Measurements from ENCODE around the gene CYP4A11. TPM values are rescaled to one million over a fixed set of nuclear protein-coding genes. Genes with fewer than 3 reads are reported as not detected.
"Not testable (repeated sequence)": the region's sequence is repeated elsewhere in the genome, so short reads cannot be mapped to it uniquely, and the experiment has no call there.

Gene CYP4A11
- total and polyA plus RNA-seq, 2 experiments from 2014 or later = not detected

DNA sequence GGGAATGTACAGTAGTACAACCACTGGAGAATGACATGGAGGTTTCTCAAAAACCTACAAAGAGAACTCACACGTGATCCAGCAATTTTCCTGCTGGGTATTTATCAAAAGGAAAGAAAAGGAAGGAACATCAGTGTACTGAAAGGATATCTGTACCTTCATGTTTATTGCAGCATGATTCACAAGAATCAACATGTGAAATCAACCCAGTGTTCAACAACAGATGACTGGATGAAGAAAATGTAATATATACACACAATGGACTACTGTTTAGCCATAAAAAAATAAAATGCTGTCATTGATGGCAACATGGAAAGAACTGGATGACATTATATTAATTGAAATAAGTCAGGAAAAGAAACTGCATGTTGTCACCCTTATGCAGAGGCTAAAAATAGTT is 19.0 kb upstream of the CYP4A11 start (continued):
- TF ChIP-seq, protein P1, sequence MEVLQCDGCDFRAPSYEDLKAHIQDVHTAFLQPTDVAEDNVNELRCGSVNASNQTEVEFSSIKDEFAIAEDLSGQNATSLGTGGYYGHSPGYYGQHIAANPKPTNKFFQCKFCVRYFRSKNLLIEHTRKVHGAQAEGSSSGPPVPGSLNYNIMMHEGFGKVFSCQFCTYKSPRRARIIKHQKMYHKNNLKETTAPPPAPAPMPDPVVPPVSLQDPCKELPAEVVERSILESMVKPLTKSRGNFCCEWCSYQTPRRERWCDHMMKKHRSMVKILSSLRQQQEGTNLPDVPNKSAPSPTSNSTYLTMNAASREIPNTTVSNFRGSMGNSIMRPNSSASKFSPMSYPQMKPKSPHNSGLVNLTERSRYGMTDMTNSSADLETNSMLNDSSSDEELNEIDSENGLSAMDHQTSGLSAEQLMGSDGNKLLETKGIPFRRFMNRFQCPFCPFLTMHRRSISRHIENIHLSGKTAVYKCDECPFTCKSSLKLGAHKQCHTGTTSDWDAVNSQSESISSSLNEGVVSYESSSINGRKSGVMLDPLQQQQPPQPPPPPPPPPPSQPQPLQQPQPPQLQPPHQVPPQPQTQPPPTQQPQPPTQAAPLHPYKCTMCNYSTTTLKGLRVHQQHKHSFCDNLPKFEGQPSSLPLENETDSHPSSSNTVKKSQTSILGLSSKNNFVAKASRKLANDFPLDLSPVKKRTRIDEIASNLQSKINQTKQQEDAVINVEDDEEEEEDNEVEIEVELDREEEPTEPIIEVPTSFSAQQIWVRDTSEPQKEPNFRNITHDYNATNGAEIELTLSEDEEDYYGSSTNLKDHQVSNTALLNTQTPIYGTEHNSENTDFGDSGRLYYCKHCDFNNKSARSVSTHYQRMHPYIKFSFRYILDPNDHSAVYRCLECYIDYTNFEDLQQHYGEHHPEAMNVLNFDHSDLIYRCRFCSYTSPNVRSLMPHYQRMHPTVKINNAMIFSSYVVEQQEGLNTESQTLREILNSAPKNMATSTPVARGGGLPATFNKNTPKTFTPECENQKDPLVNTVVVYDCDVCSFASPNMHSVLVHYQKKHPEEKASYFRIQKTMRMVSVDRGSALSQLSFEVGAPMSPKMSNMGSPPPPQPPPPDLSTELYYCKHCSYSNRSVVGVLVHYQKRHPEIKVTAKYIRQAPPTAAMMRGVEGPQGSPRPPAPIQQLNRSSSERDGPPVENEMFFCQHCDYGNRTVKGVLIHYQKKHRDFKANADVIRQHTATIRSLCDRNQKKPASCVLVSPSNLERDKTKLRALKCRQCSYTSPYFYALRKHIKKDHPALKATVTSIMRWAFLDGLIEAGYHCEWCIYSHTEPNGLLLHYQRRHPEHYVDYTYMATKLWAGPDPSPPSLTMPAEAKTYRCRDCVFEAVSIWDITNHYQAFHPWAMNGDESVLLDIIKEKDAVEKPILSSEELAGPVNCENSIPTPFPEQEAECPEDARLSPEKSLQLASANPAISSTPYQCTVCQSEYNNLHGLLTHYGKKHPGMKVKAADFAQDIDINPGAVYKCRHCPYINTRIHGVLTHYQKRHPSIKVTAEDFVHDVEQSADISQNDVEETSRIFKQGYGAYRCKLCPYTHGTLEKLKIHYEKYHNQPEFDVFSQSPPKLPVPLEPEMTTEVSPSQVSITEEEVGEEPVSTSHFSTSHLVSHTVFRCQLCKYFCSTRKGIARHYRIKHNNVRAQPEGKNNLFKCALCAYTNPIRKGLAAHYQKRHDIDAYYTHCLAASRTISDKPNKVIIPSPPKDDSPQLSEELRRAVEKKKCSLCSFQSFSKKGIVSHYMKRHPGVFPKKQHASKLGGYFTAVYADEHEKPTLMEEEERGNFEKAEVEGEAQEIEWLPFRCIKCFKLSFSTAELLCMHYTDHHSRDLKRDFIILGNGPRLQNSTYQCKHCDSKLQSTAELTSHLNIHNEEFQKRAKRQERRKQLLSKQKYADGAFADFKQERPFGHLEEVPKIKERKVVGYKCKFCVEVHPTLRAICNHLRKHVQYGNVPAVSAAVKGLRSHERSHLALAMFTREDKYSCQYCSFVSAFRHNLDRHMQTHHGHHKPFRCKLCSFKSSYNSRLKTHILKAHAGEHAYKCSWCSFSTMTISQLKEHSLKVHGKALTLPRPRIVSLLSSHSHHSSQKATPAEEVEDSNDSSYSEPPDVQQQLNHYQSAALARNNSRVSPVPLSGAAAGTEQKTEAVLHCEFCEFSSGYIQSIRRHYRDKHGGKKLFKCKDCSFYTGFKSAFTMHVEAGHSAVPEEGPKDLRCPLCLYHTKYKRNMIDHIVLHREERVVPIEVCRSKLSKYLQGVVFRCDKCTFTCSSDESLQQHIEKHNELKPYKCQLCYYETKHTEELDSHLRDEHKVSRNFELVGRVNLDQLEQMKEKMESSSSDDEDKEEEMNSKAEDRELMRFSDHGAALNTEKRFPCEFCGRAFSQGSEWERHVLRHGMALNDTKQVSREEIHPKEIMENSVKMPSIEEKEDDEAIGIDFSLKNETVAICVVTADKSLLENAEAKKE (CRISPR knock-in tag; IDR thresholded peaks at IDR 0.05) = no peak
- no peak for TF ChIP-seq JUNB (IDR thresholded peaks at IDR 0.05; ENCODE audit: unreplicated experiment)
- no peak for TF ChIP-seq CREB1 (CRISPR knock-in tag; IDR thresholded peaks at IDR 0.05; ENCODE audit: low read depth)
- TF ChIP-seq ZNF114 (CRISPR knock-in tag; IDR thresholded peaks at IDR 0.05) = no peak
- TF ChIP-seq NANOG (IDR thresholded peaks at IDR 0.05; ENCODE audit: borderline replicate concordance) = no peak
- TF ChIP-seq, protein P2, sequence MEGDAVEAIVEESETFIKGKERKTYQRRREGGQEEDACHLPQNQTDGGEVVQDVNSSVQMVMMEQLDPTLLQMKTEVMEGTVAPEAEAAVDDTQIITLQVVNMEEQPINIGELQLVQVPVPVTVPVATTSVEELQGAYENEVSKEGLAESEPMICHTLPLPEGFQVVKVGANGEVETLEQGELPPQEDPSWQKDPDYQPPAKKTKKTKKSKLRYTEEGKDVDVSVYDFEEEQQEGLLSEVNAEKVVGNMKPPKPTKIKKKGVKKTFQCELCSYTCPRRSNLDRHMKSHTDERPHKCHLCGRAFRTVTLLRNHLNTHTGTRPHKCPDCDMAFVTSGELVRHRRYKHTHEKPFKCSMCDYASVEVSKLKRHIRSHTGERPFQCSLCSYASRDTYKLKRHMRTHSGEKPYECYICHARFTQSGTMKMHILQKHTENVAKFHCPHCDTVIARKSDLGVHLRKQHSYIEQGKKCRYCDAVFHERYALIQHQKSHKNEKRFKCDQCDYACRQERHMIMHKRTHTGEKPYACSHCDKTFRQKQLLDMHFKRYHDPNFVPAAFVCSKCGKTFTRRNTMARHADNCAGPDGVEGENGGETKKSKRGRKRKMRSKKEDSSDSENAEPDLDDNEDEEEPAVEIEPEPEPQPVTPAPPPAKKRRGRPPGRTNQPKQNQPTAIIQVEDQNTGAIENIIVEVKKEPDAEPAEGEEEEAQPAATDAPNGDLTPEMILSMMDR (conservative IDR thresholded peaks at IDR 0.05; ENCODE audit: low read depth in 2 of 2) = no peak
- TF ChIP-seq, protein P3, sequence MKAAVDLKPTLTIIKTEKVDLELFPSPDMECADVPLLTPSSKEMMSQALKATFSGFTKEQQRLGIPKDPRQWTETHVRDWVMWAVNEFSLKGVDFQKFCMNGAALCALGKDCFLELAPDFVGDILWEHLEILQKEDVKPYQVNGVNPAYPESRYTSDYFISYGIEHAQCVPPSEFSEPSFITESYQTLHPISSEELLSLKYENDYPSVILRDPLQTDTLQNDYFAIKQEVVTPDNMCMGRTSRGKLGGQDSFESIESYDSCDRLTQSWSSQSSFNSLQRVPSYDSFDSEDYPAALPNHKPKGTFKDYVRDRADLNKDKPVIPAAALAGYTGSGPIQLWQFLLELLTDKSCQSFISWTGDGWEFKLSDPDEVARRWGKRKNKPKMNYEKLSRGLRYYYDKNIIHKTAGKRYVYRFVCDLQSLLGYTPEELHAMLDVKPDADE (IDR thresholded peaks at IDR 0.05) = no peak
- no peak for TF ChIP-seq ZNF331 (CRISPR knock-in tag; IDR thresholded peaks at IDR 0.05; ENCODE audit: low read depth)

DNA sequence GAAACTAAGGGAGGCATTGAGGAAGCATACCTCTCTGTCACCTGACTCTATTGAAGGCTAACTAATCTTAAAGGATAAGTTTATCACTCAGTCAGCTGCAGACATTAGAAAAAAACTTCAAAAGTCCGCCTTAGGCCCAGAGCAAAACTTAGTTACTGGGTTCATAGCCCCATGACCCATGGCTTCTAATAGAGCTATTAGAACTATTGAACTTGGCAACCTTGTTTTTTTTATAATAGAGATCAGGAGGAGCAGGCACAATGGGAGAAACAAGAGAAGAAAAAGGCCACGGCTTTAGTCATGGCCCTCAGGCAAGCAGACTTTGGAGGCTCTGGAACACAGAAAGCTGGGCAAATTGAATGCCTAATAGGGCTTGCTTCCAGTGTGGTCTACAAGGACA is 13.8 kb upstream of the CYP4A11 start:
- H3K4me2 ChIP-seq, H3K4me1 Mint-ChIP-seq: not testable (repeated sequence)

DNA sequence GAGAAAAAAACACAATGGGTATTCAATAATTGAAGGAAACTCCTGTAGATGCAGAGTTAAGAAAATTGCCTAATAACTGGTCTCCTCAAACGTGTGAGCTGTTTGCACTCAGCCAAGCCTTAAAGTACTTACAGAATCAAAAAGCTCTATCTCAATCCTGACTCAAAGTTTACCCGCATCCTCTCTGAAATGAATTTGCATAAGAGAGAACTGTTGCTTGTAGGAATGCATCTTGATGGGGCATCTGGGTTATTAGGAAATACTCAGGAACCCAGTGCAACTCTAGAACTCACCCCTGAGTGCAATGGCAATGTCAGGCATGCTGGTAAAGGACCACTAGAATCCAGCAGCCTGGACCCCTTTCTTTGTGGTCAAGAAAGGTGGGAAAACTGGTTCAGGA is 12.6 kb upstream of the CYP4A11 start:
- not testable (repeated sequence) for H3F3A ChIP-seq (replicated peaks; ENCODE audit: low read depth); ATAC-seq; H3K27ac ChIP-seq (ENCODE audit: low read depth)

More for the DNA sequence above, 13.8 kb upstream of the CYP4A11 start:
- H3K4me1 ChIP-seq (ENCODE audit: insufficient read depth); H3K9me2 ChIP-seq (ENCODE audit: insufficient read depth); H3K27ac Mint-ChIP-seq; H3K4me3 ChIP-seq; H3K27ac ChIP-seq (ENCODE audit: low read depth); H3K79me2 ChIP-seq (replicated peaks; ENCODE audit: insufficient read depth); DNase-seq (ENCODE audit: low spot score); H2AFZ ChIP-seq; H3K36me3 Mint-ChIP-seq (ENCODE audit: low read depth); H3K27me3 Mint-ChIP-seq (ENCODE audit: insufficient read depth, low read depth, poor library complexity); H3K4me3 Mint-ChIP-seq; H3K36me3 ChIP-seq (ENCODE audit: insufficient read depth); H4K20me1 ChIP-seq (replicated peaks; ENCODE audit: insufficient read depth); H3K27me3 ChIP-seq (ENCODE audit: insufficient read depth); H3F3A ChIP-seq (replicated peaks; ENCODE audit: low read depth); ATAC-seq: not testable (repeated sequence)
- H3K9me3 Mint-ChIP-seq = peaks cover 11% of the 10 kb centered on the region; the same call in 1 of the 3 replicates

DNA sequence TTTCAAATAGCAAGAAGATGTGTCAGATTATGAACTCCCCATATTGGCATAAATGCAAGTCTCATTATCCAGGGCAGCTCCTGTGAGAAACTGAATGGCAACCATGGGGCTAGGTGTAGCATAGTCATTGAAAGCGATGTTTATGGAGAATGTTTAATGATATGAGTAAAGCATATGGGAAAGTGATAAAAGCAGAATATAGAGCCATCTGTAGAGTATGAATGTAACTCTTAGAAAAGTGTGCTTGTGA is 8.1 kb upstream of the CYP4A11 start:
- H3K4me3 Mint-ChIP-seq = not testable (repeated sequence)

More for the DNA sequence above, 12.6 kb upstream of the CYP4A11 start:
- H3K36me3 Mint-ChIP-seq (ENCODE audit: low read depth); H3K27ac Mint-ChIP-seq; H3K4me3 ChIP-seq; H3K4me1 ChIP-seq (ENCODE audit: insufficient read depth); H3K9me2 ChIP-seq (ENCODE audit: insufficient read depth); H2AFZ ChIP-seq; H3K4me2 ChIP-seq; DNase-seq (ENCODE audit: low spot score); H4K20me1 ChIP-seq (replicated peaks; ENCODE audit: insufficient read depth); H3K27me3 Mint-ChIP-seq (ENCODE audit: insufficient read depth, low read depth, poor library complexity); H3K4me1 Mint-ChIP-seq; H3K27me3 ChIP-seq (ENCODE audit: insufficient read depth); H3K79me2 ChIP-seq (replicated peaks; ENCODE audit: insufficient read depth); H3K4me3 Mint-ChIP-seq; H3K36me3 ChIP-seq (ENCODE audit: insufficient read depth): not testable (repeated sequence)
- peaks cover 11% of the 10 kb centered on the region; the same call in 1 of the 3 replicates for H3K9me3 Mint-ChIP-seq

More for the DNA sequence above, 8.1 kb upstream of the CYP4A11 start:
- H3K9me3 Mint-ChIP-seq; DNase-seq (ENCODE audit: low spot score); H4K20me1 ChIP-seq (replicated peaks; ENCODE audit: insufficient read depth); H3K36me3 ChIP-seq (ENCODE audit: insufficient read depth); H3K27ac ChIP-seq (ENCODE audit: low read depth); H3K27ac Mint-ChIP-seq; H3K4me2 ChIP-seq; ATAC-seq; H3K27me3 ChIP-seq (ENCODE audit: insufficient read depth); H3F3A ChIP-seq (replicated peaks; ENCODE audit: low read depth); H3K4me3 ChIP-seq; H3K36me3 Mint-ChIP-seq (ENCODE audit: low read depth); H3K27me3 Mint-ChIP-seq (ENCODE audit: insufficient read depth, low read depth, poor library complexity); H2AFZ ChIP-seq; H3K9me2 ChIP-seq (ENCODE audit: insufficient read depth); H3K79me2 ChIP-seq (replicated peaks; ENCODE audit: insufficient read depth): not testable (repeated sequence)
- peaks cover 23% of the 10 kb centered on the region for H3K4me1 Mint-ChIP-seq
- peaks cover 10% of the 10 kb centered on the region for H3K4me1 ChIP-seq (ENCODE audit: insufficient read depth)

All from GM23338 (cell line).